ENCODE data around the gene CITED1.

GRCh38 chrX:72349190-72349589, 43.5 kb upstream of the CITED1 start:
- no peak for TF ChIP-seq CTCF (conservative IDR thresholded peaks at IDR 0.05 in 1 of 2, IDR thresholded peaks at IDR 0.05 in 1 of 2; ENCODE audit: low read depth in 1 of 2, low read length in 2 of 2)
- no peak for TF ChIP-seq EZH2 (IDR thresholded peaks at IDR 0.05; ENCODE audit: low read length, missing control alignments)
